ENCODE results near the gene ATF7. TPM values are rescaled to one million over a fixed set of nuclear protein-coding genes. Genes with fewer than 3 reads are reported as not detected.

ATF7 gene
- total RNA-seq, 1 experiment from 2014 or later, result 26.9 TPM

DNA sequence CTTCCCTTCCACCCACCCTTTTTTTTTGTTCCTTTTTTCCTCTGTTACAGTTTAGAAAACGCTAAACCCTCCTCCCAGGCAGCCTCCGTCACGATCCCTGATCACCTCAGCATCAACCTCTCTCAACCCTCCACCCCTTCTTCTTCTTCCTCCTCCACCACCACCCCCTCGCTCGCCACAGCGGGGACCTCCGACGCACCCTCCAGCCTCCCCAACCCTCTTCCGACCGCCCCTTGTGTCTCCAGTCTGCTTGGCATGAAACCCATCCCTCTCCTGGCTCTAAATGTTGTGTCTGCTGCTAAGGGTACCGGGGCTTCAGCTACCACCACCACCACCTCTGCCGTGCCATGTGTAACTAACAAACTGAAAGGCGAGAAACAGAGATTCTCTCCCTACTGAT, 151.4 kb downstream of the ATF7 start:
- BruUV-seq (replicated peaks), result no TSS peak
- ChIA-PET CTCF (interaction anchor here (0.6 kb wide), 2 partner anchors 22 to 154 kb away, joined by 3 read pairs; partner anchors contain the start of gene AAAS), POLR2A (interaction anchor here (0.6 kb wide), 1 partner anchor 44 kb away, joined by 4 read pairs; no protein-coding TSS in a partner anchor)
- no peak for DNase-seq
- H3K4me1 Mint-ChIP-seq (ENCODE audit: low read depth, unreplicated experiment), result peaks cover 14% of the 10 kb centered on the region
- no peak overlapping the region for H3K27ac Mint-ChIP-seq (ENCODE audit: unreplicated experiment)
- no peaks in the 10 kb centered on the region for H3K9me3 Mint-ChIP-seq (ENCODE audit: unreplicated experiment)
- H3K36me3 ChIP-seq (ENCODE audit: control insufficient read depth, insufficient read depth, low read length), result peaks cover 7% of the 10 kb centered on the region
- H3K4me3 Mint-ChIP-seq (ENCODE audit: unreplicated experiment), result no peak overlapping the region
- H3K9me3 ChIP-seq, result no peaks in the 10 kb centered on the region
- no peaks in the 10 kb centered on the region for H3K27me3 Mint-ChIP-seq (ENCODE audit: insufficient read depth, unreplicated experiment)
- no peaks in the 10 kb centered on the region for H3K4me1 ChIP-seq
- H3K36me3 Mint-ChIP-seq (ENCODE audit: insufficient read depth, unreplicated experiment), result peaks cover 100% of the 10 kb centered on the region
- H3K4me3 ChIP-seq (ENCODE audit: low read depth, low read length), result no peak overlapping the region
- TF ChIP-seq CTCF (IDR thresholded peaks at IDR 0.05; ENCODE audit: insufficient read depth in 1 of 2, low read depth in 1 of 2, low read length in 1 of 2, severe bottlenecking in 1 of 2, unreplicated experiment in 1 of 2), result no peak
- no peaks in the 10 kb centered on the region for H3K27me3 ChIP-seq (replicated peaks; ENCODE audit: control insufficient read depth, insufficient read depth, low read length)
- intact Hi-C loops (cut with micrococcal nuclease; ENCODE audit: unreplicated experiment), result no loop called here

DNA sequence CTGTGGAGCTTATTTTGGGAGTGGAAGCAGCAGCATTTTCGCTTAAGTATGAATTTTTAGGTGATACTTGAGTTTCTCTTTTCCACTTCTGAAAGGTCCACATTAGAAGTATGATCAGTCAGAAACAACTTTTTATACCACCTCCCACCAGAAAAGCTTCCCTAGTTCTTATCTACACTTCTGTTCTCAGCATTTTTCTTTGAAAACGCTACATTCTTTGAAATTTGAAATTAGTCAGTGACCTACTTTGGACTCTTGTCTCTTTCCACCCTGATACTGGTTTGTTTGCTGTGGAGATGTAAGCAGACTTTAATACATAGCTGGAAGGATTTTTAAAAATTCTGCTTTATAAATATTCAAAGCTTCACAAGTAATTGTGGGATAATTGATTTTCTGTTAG, 152.1 kb downstream of the ATF7 start:
- H3K4me1 ChIP-seq, result no peaks in the 10 kb centered on the region
- Mint-ChIP-seq H3K4me3 (ENCODE audit: unreplicated experiment) (no peak overlapping the region), H3K27ac (ENCODE audit: unreplicated experiment) (no peak overlapping the region), H3K36me3 (ENCODE audit: insufficient read depth, unreplicated experiment) (peaks cover 100% of the 10 kb centered on the region), H3K27me3 (ENCODE audit: insufficient read depth, unreplicated experiment) (no peaks in the 10 kb centered on the region), H3K9me3 (ENCODE audit: unreplicated experiment) (no peaks in the 10 kb centered on the region), H3K4me1 (ENCODE audit: low read depth, unreplicated experiment) (peaks cover 14% of the 10 kb centered on the region)
- no peaks in the 10 kb centered on the region for H3K27me3 ChIP-seq (replicated peaks; ENCODE audit: control insufficient read depth, insufficient read depth, low read length)
- POLR2A ChIA-PET, result no interaction called here
- intact Hi-C loops (cut with micrococcal nuclease; ENCODE audit: unreplicated experiment), result no loop called here
- H3K36me3 ChIP-seq (ENCODE audit: control insufficient read depth, insufficient read depth, low read length), result peaks cover 7% of the 10 kb centered on the region
- DNase-seq, result no peak
- H3K4me3 ChIP-seq (ENCODE audit: low read depth, low read length), result no peak overlapping the region
- TF ChIP-seq CTCF (IDR thresholded peaks at IDR 0.05; ENCODE audit: insufficient read depth in 1 of 2, low read depth in 1 of 2, low read length in 1 of 2, severe bottlenecking in 1 of 2, unreplicated experiment in 1 of 2), result no peak
- CTCF ChIA-PET, result no interaction called here
- no TSS peak for BruUV-seq (replicated peaks)
- H3K9me3 ChIP-seq, result no peaks in the 10 kb centered on the region

GRCh38 chr12:53472056-53472582, 154.1 kb downstream of the ATF7 start:
- H3K4me1 Mint-ChIP-seq (ENCODE audit: low read depth, unreplicated experiment), result peaks cover 14% of the 10 kb centered on the region
- peaks cover 100% of the 10 kb centered on the region for H3K36me3 Mint-ChIP-seq (ENCODE audit: insufficient read depth, unreplicated experiment)
- no peaks in the 10 kb centered on the region for H3K27me3 Mint-ChIP-seq (ENCODE audit: insufficient read depth, unreplicated experiment)
- no peak overlapping the region for H3K4me3 Mint-ChIP-seq (ENCODE audit: unreplicated experiment)
- Histone ChIP-seq H3K4me3 (ENCODE audit: low read depth, low read length) (no peak overlapping the region), H3K36me3 (ENCODE audit: control insufficient read depth, insufficient read depth, low read length) (peaks cover 12% of the 10 kb centered on the region), H3K27me3 (replicated peaks; ENCODE audit: control insufficient read depth, insufficient read depth, low read length) (no peaks in the 10 kb centered on the region), H3K9me3 (no peaks in the 10 kb centered on the region), H3K4me1 (no peaks in the 10 kb centered on the region)
- intact Hi-C loops (cut with micrococcal nuclease; ENCODE audit: unreplicated experiment), result no loop called here
- H3K9me3 Mint-ChIP-seq (ENCODE audit: unreplicated experiment), result no peaks in the 10 kb centered on the region
- no peak for TF ChIP-seq CTCF (IDR thresholded peaks at IDR 0.05; ENCODE audit: insufficient read depth in 1 of 2, low read depth in 1 of 2, low read length in 1 of 2, severe bottlenecking in 1 of 2, unreplicated experiment in 1 of 2)
- no peak overlapping the region for H3K27ac Mint-ChIP-seq (ENCODE audit: unreplicated experiment)
- ChIA-PET CTCF (interaction anchor here (0.6 to 1.5 kb wide), 2 partner anchors 10 to 21 kb away, joined by 3 to 8 read pairs; no protein-coding TSS in a partner anchor), POLR2A (interaction anchor here (0.8 kb wide), 1 partner anchor 46 kb away, joined by 4 read pairs; no protein-coding TSS in a partner anchor)
- BruUV-seq (replicated peaks), result no TSS peak
- no peak for DNase-seq
